Daoy (cell line): ENCODE results near the gene GPC5. TPM values are rescaled to one million over a fixed set of nuclear protein-coding genes. Genes with fewer than 3 reads are reported as not detected.
"Not testable (repeated sequence)": the region's sequence is repeated elsewhere in the genome, so short reads cannot be mapped to it uniquely, and the experiment has no call there.

ENCODE experiments used
- DNase-seq: peaks from one replicate; pipeline ENCODE4 v3.0.0-alpha.2; 2015; ENCODE audit warnings: low read depth
- total RNA-seq: library from RNA; depleted of rRNA; stranded (reverse); fragments of >200 nt; shearing (Covaris generic); gene quantifications from 2 replicates; pipeline ENCODE4 v1.2.3, GENCODE V29; 2014

The GPC5 gene
- total RNA-seq, 1 experiment from 2014 or later: 0.06 TPM

DNA sequence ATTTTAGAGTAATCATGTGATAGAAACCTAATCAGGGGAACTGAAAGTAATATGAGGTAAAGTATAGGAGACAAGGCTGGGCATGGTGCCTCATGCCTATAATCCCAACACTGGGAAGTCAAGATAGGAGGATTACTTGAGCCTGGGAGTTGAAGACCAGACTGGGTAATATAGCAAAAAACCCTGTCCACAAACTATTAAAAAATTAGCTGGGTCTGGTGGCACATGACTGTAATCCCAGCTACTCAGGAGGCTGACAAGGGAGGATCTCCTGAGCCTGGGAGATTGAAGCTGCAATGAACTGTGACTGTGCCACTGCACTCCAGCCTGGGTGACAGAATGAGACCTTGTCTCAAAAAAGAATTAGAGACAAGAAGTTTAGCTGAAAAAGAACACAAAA, 469.9 kb downstream of the GPC5 start:
- no peak for DNase-seq

DNA sequence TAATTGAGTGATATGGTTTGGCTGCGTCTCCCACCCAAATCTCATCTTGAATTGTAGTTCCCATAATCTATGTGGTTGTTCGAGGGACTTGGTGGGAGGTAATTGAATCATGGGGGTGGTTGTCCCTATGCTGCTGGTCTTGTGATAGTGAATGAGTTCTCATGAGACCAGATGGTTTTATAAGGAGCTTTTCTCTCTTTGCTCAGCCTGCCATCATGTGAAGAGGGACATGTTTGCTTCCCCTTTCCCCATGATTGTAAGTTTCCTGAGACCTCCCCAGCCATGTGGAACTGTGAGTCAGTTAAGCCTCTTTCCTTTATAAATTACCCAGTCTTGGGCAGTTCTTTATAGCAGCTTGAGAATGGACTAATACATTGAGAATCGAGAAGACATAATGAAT, 480.1 kb downstream of the GPC5 start:
- DNase-seq: no peak

DNA sequence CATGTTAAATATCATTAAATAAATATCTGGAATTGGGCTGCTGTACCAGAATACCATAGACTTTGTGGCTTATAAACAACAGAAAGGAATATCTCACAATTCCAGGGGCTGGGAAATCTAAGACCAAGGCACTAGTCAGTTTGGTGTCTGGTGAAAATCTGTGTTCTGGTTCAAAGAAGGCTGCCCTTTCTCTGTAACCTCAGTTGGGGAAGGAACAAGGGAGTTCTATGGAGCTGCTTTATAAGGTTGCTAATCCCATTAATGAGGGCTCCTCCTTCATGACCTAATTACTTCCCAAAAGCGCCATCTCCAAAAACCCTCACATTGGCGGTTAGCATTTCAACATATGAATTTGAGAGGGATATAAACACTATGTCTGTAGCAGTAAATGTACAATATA, 480.9 kb downstream of the GPC5 start:
- DNase-seq: no peak

DNA sequence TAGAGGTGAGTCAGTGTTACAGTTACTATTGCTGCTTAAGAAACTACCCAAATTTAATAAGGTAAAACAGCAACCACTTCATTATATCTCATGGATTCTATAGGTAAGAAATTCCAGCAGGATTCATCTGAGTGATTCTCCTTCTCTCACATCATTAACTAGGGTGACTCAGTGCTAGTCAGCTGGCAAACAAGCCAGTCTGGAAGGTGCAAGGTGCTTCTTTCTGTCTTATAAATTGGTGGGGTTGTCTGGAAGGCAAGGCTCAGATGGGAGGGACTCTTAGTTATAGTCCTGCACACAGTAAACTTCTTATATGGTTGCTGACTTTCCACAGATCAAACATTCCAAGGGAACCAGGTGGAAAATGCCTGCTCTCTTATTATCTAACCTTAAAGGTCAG, 484.5 kb downstream of the GPC5 start:
- DNase-seq: no peak

DNA sequence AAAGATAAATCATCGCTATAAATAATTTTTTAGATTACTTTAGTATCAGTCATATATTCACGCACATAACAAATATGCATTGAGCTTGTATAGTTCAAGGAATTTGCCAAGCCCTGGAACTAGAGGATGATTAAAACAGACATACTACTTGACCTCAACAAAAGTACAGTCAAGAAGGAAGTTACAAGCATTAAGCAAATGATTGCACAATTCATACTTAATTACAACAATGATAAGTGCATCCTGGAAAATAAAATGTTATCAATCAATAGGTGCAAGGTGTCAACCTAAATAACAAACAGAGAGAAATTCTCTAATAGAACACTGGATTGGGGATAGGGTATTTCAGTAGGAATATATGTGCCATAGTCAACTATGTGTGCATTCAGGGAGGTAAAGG, 491.2 kb downstream of the GPC5 start:
- DNase-seq: no peak

DNA sequence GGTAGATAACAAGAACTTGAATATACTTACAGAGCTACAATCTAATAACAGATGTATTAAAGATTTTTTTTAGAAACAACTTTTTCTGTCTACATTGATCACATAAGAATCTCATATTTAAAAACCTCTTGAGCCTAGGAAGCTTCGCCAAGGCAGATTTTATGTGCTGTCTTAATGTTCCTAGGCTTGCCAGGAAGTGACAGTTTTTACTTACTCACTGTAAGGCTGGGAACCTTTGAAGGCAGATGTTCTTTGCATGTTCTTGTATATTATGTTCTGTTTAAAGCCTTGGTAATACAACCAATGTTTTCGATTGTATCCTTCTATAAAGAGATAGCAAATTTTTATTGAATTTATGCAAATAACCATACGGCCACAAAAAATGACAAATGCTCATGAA, 492.7 kb downstream of the GPC5 start:
- no peak for DNase-seq

DNA sequence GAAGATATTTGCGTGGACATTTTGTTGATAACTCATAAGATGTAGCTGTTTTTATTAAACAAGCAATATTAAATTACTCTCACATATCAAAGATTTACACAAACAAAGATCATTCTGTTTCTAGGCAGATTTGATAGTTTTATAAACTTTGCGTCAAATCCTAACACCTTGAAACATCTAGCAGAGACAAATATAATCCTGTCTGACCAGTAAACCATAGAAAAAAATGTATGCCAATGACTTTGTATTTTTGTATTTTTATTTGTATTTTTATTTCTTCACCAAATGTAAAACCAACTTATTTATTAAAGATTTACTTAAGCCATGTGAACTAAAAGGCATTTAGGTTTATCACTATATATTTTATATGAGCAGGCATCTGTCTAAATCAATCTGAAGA, 494.6 kb downstream of the GPC5 start:
- no peak for DNase-seq

DNA sequence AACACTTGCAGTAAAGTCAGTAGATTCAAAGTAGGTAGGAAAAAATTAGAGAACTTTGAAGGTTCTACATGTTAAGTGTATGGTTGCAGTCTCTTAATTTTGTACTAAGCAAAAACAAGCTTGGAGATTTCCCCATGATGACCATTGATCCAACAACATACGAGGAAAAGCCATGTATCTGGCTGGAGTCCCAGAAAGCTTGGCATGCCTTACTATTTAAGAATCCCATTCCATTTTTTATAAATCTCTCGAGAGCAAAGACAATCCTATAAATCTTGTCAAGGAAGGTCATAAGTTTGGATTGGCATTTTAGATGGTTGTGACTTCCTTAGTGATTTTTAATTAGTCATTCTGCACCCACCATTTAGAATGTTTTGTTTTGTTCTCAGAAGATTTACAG, 495.9 kb downstream of the GPC5 start:
- DNase-seq: no peak

DNA sequence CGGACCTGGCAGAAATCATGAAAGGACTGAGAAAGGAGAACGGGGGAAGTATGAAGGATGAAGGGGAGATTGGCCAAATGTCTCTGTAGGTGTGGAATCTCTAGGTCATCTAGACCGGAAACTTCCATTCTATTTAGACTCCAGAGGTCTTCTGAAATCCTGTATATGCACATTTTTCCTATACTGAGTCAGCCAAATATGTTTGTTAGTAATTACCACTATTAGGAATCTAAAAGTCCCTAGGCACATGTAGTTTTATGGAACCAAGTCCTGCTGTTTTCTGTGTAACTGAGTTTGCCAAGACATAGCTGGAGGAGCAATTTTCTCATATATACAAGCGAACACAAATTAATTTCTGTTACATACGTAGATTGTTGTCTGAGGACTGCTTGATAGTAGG, 498.1 kb downstream of the GPC5 start:
- DNase-seq: no peak

DNA sequence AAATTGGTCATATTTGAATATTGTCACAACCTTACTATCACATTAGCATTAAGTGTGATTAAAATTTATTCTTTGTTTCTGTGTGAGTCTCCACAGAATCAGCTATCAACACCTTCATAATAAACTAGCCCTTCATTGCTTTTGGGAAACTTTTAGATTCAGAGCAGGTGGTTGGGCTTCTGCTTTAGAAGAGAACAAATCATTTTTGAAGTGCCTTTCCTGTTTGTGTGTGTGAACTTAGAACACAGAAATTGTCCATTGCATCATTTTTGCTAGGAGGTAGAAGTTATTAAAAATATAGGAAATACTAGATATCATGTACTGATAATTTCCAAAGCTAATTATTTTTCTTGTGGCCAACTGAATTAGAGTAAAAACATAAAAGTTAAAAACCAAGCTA, 500.6 kb downstream of the GPC5 start:
- DNase-seq: not testable (repeated sequence)

DNA sequence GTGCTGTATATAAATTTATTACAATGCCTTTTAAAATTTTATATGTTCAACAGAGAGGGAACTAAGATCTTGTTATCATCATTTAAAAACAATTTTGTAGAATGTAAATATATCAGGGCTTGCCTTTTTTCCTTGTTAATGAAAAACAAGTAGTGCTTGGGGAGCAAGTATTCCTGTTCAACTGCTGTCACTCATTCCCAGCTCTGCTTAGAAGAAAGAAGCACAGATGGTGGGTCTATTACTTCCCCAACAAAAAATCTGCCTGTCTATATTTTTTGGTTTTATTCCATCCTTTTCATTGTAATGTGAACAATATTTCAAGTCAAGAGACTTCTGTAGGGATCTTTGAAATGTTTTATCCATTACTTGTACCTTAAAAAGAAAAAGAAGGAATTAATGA, 503.9 kb downstream of the GPC5 start:
- DNase-seq: no peak

DNA sequence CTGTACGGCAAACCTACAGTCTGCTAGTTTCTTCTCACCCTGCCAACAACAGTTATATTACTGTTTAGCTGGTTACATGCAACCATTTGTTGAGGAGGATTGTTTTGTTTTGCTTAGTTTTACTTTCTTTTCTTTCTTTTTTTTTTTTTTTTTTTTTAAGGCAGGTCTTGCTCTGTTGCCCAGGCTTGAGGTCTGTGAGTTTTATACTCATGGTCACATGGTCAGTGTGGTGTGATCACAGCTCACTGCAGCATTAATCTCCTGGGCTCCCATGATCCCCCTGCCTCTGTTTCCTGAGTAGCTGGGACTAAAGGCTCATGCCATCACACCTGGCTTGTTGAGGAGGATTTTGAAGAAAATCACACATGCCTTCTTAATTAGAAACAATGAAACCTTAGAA, 505.6 kb downstream of the GPC5 start:
- DNase-seq: no peak

DNA sequence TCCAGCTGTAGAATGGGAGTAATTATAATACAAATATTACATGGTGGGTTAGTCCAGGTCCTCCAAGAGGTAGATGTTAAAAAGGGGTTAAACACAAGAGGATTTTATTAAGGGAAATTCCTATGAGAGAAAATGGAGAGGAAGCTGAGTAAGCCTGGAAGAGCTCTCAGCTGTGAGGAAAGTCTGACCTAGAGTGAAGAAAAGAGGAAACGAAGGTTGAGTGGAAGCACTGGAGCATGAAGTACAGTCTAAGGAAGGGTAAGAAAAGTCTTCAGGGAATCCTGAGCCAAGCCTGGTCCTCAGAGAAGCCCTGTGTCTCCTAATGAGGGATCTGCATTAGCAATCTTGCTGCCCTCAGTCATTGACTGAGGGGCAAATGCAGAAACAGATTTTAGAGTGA, 506.2 kb downstream of the GPC5 start:
- no peak for DNase-seq

DNA sequence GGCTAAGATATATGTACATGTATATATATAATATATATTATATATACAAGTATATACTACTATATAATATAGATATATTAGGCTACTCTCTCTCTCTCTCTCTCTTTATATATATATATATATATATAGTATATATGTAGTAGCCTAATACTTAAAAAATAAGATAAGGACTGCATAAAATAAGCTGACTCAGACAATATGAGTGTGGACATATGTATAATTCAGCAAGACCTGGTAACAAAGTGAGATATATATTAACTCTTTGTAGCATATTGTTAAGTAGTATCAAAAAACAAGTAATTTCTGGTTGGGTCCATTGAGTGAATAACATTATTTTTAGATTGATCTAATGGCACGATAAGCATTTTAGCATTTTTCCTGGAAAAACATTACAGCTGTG, 509.0 kb downstream of the GPC5 start:
- no peak for DNase-seq

DNA sequence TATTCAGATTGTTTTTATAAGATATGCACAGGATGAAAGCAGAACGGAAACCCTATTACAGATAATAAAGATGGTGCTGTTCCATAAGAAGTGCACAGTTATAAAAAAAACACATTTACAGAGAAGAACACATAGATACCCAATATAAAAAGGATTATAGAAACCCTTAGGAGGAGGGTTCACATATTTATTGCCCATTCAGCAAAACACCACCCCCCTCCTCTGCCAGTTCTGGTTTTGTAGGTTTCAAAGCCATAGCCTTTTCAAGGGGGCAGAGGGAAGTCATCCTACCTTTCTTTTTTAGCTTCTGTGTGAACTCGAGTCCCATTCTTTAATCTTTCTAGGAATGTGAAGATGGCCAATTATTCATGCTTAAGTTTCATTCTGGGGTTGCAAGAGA, 511.2 kb downstream of the GPC5 start:
- no peak for DNase-seq

DNA sequence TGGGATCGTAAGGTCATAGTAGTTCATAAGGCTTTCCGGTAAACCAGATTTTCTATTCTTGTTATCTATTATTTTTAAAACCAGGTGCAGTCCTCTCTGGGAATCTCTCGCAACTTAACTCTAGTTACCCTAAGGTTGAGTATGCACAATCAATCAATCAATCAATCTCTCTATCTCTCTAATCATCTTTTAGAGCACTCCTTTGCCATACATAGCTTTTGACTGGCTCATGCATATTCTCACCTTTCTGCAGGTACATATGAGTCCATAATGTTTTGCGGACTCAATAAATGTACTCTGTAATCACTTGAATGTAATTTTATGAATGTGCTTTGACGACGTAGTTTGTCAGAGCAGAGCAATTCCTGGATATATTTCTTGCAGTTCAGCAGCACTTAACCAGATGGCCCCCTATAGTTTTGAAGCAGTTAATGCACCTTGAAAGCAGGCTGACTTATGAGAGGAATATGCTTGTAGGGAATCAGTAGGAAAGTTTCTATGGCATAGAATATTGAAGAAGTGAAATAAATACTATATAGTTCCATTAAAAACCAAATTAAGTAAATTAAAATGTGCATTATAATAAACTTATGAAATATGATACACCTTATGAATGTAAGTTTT, 524.7 kb downstream of the GPC5 start:
- DNase-seq: no peak

DNA sequence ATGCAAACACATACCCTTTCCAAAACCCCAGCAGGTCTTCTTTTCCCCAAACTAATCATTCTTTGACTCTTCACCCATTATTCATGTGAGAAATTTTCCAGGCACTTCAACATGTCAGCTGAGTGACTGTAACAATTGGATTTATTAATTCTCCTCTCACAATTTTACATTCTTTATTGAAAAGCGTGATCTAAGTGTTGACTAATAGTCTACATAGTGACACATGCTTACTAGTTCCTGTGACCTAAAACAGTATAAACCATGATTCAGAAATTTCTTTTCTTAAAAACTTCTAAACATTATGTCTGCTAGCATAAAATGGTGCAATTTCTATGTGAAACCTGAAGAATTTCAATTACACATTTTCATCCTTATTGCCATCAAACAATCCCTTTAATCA, 532.3 kb downstream of the GPC5 start:
- DNase-seq: no peak

DNA sequence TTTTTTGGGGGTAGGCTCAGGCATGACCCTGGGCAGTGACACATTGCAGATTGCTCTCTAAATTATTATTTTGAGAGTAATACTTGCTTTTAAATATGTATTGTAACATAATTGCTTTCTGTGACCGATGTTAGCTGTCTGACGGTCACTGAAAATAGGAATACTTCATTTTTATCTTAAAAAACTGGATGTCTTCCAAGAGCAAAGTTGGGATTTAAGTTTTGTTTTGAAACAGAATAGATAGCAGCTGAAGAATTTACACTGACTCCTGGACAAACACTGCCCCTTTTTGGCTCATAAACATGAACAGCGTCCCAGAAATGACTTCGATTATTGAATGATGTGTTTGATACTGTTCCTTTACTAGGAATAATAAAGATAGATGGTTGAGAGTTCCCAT, 535.9 kb downstream of the GPC5 start:
- no peak for DNase-seq

DNA sequence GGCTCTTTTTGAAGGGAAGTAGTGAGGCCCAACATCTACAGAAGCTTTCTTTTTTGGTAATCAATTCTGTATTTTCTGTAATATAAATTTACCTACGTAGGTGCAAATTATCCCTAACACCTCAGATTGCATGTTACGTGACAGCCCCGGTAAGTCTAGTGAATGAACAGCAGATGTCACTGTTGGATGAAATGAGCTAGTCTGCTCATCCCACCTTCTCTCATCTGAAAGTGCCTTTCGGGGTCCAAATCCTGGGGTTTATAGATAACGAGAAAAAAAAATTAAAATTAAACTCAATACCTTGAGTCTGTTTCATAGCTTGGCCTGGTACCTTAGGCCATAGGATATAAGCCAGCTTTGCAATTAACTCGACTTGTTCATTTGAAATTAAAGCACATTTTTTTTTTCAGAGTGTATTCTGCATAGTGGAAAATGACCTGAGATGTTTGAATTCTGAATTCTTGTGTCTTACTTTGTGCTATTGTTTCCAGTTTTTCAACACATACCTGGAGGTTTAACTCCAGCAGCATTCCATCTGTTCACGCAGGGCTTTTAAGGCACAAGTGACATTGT, 548.2 kb downstream of the GPC5 start:
- no peak for DNase-seq

DNA sequence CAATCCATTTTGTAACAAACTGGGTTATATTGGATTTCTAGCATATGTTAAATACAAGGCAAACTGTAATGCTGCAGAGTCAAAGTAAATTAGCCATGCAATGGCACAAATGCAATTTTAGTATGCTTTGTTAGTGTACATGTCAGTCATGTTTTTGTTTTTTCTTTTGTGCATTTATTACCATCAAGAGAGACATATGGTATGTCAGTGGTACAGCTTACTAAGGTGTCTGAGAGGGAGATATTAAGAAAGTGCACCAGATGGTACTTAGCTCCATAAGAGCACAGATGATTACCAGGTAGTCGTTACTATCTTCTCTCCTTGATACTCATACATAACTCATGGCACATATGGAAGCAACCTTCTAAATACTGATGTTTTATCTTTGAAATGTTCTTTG, 550.3 kb downstream of the GPC5 start:
- DNase-seq: no peak

DNA sequence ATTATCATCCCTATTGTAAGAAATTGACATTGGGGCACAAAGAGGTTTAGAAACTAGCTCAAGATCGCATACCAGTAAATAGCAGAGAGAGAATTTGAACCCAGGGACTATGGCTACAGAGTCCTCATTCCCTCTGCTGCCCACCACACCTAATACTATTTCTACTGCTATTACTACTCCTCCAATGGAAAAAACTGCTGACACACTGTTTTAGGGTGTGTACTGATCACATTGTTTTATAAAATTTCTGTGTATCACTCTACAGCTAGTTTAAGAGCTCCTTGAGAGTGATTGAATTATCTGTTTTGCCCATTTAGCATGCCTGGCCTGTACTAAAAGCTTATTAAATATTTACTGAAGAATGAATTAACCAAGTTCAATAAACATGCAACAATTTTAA, 552.4 kb downstream of the GPC5 start:
- no peak for DNase-seq

DNA sequence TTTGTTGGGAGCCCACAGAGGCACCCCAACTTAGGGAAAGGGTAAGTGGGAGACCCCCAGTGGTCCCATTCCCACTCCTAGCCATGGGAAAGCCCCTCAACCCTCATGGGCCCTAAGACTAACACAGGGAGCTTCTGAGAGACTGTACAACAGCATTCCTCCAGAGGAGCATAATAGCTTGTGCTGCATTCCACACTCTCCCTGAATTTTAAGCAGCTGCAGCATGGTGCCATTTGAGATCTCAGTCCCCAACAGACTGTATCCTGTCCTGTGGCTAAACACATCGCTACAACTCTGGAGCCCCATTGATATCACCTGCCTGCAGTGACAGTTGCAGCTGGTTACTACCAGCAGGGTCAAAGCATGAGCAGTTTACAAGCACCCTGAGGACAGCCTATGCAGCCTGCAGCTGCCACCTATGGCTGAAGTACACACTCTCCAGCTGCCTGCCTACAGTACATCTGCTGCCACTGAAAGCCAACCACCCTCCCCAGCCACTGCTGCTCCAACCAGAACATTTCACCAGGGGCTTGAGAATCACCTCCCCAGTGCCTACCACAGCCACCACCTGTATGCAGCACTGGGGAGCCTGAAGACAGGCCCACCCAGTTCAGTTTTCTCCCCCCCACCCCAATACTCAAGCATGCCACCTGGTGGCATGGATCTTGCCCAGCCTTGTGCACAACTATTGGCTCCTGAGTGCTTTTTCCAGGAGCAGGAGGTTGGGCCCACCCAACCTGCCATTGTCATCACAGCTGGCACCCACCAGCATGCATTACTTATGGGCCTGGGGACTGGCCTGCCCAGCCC, 557.3 kb downstream of the GPC5 start:
- DNase-seq: no peak

DNA sequence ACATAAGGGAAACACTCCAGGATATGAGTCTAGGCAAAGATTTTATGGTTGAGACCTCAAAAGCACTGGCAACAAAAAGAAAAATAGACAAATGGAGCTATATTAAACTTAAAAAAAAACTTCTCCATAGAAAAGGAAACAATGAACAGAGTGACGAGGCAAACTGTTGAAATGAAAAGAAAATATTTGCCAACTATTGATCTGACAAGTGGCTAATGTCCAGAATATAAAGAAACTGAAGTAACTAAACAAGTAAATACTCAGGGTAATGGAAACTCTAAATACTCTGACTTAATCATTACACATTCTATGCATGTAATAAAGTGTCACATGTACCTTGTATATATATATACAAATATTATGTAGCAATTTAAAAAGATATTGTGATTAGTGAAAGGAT, 562.5 kb downstream of the GPC5 start:
- DNase-seq: no peak

DNA sequence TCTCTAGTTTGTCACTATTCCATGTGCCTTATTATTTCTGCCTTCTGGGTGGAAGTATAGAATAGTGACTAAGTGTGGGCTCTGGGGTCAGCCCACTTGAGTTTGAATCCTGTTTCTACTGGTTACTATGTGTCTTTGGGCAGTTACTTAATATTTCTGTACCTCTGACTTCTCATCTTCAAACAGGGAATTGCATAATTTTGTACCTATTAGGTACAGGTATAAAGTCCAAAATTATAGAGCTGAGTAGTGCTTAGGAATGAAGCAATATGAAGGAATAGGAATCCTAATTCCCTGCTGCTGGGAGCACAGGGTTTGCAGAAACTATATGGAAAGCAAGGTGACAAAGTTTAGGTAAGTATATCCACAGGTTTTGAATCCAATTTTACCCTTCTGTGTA, 564.5 kb downstream of the GPC5 start:
- no peak for DNase-seq
